ENCODE measurements around the gene PLRG1.

Gene PLRG1

GRCh38 chr4:154489558-154490233, 60.5 kb downstream of the PLRG1 start:
- H3K4me3 Mint-ChIP-seq: no peak overlapping the region
- no peaks in the 10 kb centered on the region for H3K9me3 Mint-ChIP-seq
- ATAC-seq (no peak), DNase-seq (no peak)
- no peak overlapping the region for H3K27ac Mint-ChIP-seq
- H3K4me1 Mint-ChIP-seq: peaks cover 12% of the 10 kb centered on the region
- peaks cover 61% of the 10 kb centered on the region for H3K27me3 Mint-ChIP-seq
- H3K36me3 Mint-ChIP-seq (ENCODE audit: low read depth): no peaks in the 10 kb centered on the region

GRCh38 chr4:154487145-154487544, 63.1 kb downstream of the PLRG1 start:
- no peak overlapping the region for H3K4me3 Mint-ChIP-seq
- DNase-seq (no peak), ATAC-seq (no peak)
- no peaks in the 10 kb centered on the region for H3K9me3 Mint-ChIP-seq
- peaks cover 9% of the 10 kb centered on the region for H3K4me1 Mint-ChIP-seq
- no peaks in the 10 kb centered on the region for H3K36me3 Mint-ChIP-seq (ENCODE audit: low read depth)
- peaks cover 39% of the 10 kb centered on the region for H3K27me3 Mint-ChIP-seq
- H3K27ac Mint-ChIP-seq: no peak overlapping the region

GRCh38 chr4:154485127-154485773, 65.0 kb downstream of the PLRG1 start:
- no peak overlapping the region for H3K27ac Mint-ChIP-seq

More at GRCh38 chr4:154485127-154485773, 65.0 kb downstream of the PLRG1 start:
- Mint-ChIP-seq H3K4me3 (no peak overlapping the region), H3K4me1 (no peaks in the 10 kb centered on the region), H3K36me3 (ENCODE audit: low read depth) (no peaks in the 10 kb centered on the region), H3K9me3 (no peaks in the 10 kb centered on the region), H3K27me3 (peaks cover 22% of the 10 kb centered on the region)
- DNase-seq (no peak), ATAC-seq (no peak)

Measured in activated naive CD8-positive, alpha-beta T cell treated with anti-CD3 and anti-CD28 coated beads, Interleukin-2, amount 50 U/mL, for 24 hours (primary cell).